SK-N-SH (cell line): ENCODE data around the gene MICB.

ENCODE experiments used
- GABPA ChIP-seq: IDR thresholded peaks from 2 replicates; pipeline ENCODE4 v1.4.0; 2012; ENCODE audit warnings: low read depth, mild to moderate bottlenecking
- MXI1 ChIP-seq: IDR thresholded peaks from 2 replicates; pipeline ENCODE4 v1.6.1; 2012; ENCODE audit warnings: mild to moderate bottlenecking, low read depth, low read length, improper control_type of control experiment
- POLR2AphosphoS5 ChIP-seq: IDR thresholded peaks from 2 replicates; pipeline ENCODE4 v1.6.1; 2012; ENCODE audit warnings: low read depth, low read length
- TEAD4 ChIP-seq: IDR thresholded peaks from 2 replicates; pipeline ENCODE4 v1.4.0; 2012; ENCODE audit warnings: mild to moderate bottlenecking, borderline replicate concordance; ENCODE audit not compliant: insufficient read depth
- USF1 ChIP-seq: IDR thresholded peaks from 2 replicates; pipeline ENCODE4 v1.4.0; 2012; ENCODE audit warnings: low read depth, borderline replicate concordance
- USF2 ChIP-seq: fragments of 150-350 bp; IDR thresholded peaks from 2 replicates; pipeline ENCODE4 v1.6.1; 2017; ENCODE audit warnings: antibody characterized with exemption, low read length, low read depth, borderline replicate concordance
- YY1 ChIP-seq: IDR thresholded peaks from 2 replicates; pipeline ENCODE4 v1.4.0; 2012; ENCODE audit warnings: low read depth, mild to moderate bottlenecking
- ZBTB33 ChIP-seq: IDR thresholded peaks from 2 replicates; pipeline ENCODE4 v1.4.0; 2012; ENCODE audit warnings: low read depth, borderline replicate concordance
- TF ChIP-seq, protein P1 (sequence below): fragments of 200-600 bp; sonication (generic); IDR thresholded peaks from 2 replicates; pipeline ENCODE4 v1.6.1; 2017; ENCODE audit warnings: antibody characterized with exemption, mild to moderate bottlenecking, moderate library complexity
- TF ChIP-seq, protein P2 (sequence below): IDR thresholded peaks from 2 replicates; pipeline ENCODE4 v1.4.0; 2012; ENCODE audit warnings: low read depth

DNA sequence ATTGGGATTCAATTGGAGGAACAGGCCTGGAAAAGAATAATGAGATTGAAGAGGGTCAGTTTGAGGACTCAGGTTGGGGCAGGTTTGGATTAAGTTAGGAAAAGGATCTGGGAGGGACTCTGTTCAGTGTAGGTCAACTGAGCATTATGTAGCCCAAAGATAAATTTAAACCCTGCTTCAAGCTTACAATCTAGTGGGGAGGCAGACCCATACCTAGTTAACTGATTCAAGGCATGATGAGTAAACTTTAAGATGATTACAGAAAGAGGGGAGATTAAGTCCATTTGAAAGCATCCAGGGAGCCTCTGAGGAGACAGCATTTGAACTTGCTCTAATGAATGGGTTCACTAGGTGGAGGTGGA is 62.7 kb downstream of the MICB start:
- TF ChIP-seq, protein P1, sequence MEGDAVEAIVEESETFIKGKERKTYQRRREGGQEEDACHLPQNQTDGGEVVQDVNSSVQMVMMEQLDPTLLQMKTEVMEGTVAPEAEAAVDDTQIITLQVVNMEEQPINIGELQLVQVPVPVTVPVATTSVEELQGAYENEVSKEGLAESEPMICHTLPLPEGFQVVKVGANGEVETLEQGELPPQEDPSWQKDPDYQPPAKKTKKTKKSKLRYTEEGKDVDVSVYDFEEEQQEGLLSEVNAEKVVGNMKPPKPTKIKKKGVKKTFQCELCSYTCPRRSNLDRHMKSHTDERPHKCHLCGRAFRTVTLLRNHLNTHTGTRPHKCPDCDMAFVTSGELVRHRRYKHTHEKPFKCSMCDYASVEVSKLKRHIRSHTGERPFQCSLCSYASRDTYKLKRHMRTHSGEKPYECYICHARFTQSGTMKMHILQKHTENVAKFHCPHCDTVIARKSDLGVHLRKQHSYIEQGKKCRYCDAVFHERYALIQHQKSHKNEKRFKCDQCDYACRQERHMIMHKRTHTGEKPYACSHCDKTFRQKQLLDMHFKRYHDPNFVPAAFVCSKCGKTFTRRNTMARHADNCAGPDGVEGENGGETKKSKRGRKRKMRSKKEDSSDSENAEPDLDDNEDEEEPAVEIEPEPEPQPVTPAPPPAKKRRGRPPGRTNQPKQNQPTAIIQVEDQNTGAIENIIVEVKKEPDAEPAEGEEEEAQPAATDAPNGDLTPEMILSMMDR = no peak
- TF ChIP-seq POLR2AphosphoS5 = no peak
- TF ChIP-seq ZBTB33 = no peak
- TF ChIP-seq TEAD4 = no peak
- TF ChIP-seq USF2 = no peak
- no peak for TF ChIP-seq GABPA
- no peak for TF ChIP-seq USF1
- no peak for TF ChIP-seq MXI1
- TF ChIP-seq YY1 = no peak
- TF ChIP-seq, protein P2, sequence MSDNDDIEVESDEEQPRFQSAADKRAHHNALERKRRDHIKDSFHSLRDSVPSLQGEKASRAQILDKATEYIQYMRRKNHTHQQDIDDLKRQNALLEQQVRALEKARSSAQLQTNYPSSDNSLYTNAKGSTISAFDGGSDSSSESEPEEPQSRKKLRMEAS = no peak
